ENCODE results near the gene DRAP1.

DRAP1 gene

DNA sequence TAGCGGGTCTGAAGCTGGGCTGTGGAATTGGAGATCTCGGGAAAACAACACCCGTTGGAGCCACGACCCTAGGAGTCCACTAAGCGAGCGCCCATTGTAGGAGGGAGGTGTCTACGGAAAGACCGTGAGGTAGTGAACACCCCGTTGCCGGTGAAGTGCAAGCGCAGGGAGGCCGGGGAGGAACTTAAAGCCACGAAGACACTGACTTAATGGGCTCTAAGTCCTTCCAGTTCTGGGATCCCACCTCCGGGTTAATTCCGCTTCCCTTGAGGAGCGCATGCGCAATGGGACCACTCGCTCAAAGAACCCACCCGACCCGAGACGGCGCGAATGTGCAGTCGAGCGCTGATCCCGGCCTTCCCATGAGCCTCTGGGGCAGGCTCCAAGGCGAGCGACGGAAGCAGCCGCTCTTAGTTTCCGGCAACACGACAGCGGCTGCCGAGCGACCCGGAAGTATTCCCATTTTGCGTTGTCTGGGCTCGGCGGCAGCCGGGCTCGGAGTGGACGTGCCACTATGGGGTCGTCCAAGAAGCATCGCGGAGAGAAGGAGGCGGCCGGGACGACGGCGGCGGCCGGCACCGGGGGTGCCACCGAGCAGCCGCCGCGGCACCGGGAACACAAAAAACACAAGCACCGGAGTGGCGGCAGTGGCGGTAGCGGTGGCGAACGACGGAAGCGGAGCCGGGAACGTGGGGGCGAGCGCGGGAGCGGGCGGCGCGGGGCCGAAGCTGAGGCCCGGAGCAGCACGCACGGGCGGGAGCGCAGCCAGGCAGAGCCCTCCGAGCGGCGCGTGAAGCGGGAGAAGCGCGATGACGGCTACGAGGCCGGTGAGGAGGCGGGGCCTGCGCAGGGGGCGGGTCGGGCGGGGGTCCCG lies 42.3 kb downstream of the DRAP1 start, which contains the start of gene SART1:
SART1 (plus strand) TSS at position 468 of the 874 bp plus-strand sequence; CDS start at position 515, 47 bp downstream.
- peak; percentile 96 to 97 for DNase-seq (ENCODE audit: low read depth in 2 of 2)

- DNase-seq (ENCODE audit: low read depth in 2 of 2), result no peak
Observed at GRCh38 chr11:65962141-65962564, 42.9 kb downstream of the DRAP1 start.

GRCh38 chr11:65964906-65965305 lies 45.7 kb downstream of the DRAP1 start:
- no peak for DNase-seq (ENCODE audit: low read depth in 2 of 2)

- DNase-seq (ENCODE audit: low read depth in 2 of 2), result no peak
Observed at GRCh38 chr11:65965986-65966762, 46.9 kb downstream of the DRAP1 start.

DNA sequence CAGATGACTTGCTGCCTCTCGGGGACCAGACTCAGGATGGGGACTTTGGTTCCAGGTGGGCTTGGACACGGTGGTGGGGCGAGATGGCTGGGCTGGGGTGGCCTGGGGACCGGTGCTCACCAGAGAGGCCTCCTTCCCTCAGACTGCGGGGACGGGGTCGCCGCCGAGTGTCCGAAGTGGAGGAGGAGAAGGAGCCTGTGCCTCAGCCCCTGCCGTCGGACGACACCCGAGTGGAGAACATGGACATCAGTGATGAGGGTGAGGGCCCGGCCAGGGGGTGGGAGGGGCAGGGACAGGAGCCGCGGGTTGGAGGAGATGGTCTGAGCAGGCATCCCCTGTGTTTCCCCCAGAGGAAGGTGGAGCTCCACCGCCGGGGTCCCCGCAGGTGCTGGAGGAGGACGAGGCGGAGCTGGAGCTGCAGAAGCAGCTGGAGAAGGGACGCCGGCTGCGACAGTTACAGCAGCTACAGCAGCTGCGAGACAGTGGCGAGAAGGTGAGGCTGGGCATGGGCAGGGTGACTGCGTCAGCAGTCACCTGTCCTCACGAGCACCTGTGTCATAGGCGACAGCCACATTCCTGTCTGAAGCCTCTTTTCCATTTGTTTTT lies 48.2 kb downstream of the DRAP1 start:
- no peak for DNase-seq (ENCODE audit: low read depth in 2 of 2)

GRCh38 chr11:65968600-65969482 lies 49.6 kb downstream of the DRAP1 start:
- no peak for DNase-seq (ENCODE audit: low read depth in 2 of 2)
